Activated T-helper 17 cell treated with anti-CD3 and anti-CD28 coated beads, Interleukin-2, amount 50 U/mL, for 72 hours (primary cell): Measurements from ENCODE around the gene NXF1. TPM values are rescaled to one million over a fixed set of nuclear protein-coding genes. Genes with fewer than 3 reads are reported as not detected.
"Not testable (repeated sequence)": the region's sequence is repeated elsewhere in the genome, so short reads cannot be mapped to it uniquely, and the experiment has no call there.

Source experiments
- ATAC-seq: fragments of 150-1000 bp; cut with Tn5 transposase; replicated peaks from 2 replicates; pipeline ENCODE4 v1.10.0; 2021; ENCODE audit warnings: mild to moderate bottlenecking, moderate library complexity
- H3K27ac Mint-ChIP-seq: one replicate; pipeline ENCODE4 v1.8.0; 2022; ENCODE audit warnings: mixed read lengths
- H3K27me3 Mint-ChIP-seq: one replicate; pipeline ENCODE4 v1.8.0; 2022; ENCODE audit warnings: mixed read lengths
- H3K36me3 Mint-ChIP-seq: one replicate; pipeline ENCODE4 v1.8.0; 2022; ENCODE audit warnings: low read depth, mild to moderate bottlenecking, mixed read lengths
- H3K4me1 Mint-ChIP-seq: one replicate; pipeline ENCODE4 v1.8.0; 2022; ENCODE audit warnings: mixed read lengths
- H3K4me3 Mint-ChIP-seq: one replicate; pipeline ENCODE4 v1.8.0; 2022; ENCODE audit warnings: mild to moderate bottlenecking, mixed read lengths
- H3K9me3 Mint-ChIP-seq: one replicate; pipeline ENCODE4 v1.8.0; 2022; ENCODE audit warnings: mixed read lengths
- total RNA-seq, 2 donors: library from RNA; stranded (reverse); gene quantifications; one replicate each; pipeline ENCODE4 v1.2.3, GENCODE V29; 2022

NXF1 gene
- total RNA-seq, result 100 to 1,000 TPM in 1 of 2 donors, 10 to 100 TPM in 1; 85.8 to 115 TPM

DNA sequence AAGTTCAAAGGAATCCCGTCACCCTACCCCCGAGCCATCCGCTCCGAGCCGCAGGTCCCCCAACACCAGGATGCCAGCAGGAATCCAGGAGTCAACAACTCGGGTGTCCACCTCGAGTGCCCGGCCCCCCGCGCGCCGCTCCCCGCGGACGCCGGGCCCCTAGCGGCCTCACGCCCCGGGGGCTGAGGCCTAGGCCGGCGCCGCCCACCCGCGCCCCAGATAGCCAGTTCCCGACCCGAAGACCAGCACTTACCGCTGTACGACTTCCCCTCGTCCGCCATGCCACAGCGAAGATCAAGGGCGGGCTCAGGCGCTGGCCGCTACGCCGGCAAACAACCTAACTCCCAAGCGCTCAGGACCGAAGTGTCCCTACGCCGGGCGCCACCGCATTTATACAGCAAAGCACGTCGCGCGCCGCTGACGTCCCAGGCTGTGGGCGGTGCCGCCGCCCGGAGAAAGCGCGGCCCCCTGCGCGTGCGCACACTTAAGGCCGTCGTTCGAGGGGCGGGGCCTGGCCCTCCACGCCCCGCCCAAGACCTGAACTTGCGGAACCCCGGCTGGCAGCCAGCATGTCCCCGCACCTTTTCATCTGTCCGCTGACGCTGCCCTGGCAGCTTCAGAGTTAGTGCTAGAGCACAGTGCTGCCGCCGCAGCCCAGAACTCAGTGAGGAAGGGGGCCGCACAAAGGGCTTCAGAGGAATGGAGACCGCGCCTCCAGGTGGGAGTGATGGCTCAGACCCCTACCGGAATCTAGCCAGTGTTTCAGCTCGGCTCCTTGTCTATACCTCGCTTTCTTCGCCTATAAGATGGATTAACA, at the start of gene NXF1:
TSS of gene NXF1 (minus strand) at position 365 of the 817 bp plus-strand sequence. CDS start at position 281, 84 bp downstream.
- Mint-ChIP-seq H3K9me3 (no peaks in the 10 kb centered on the region), H3K4me1 (peaks cover 19% of the 10 kb centered on the region), H3K27me3 (no peaks in the 10 kb centered on the region), H3K27ac (peak within 1 kb of the TSS; percentile 97), H3K36me3 (peaks cover 52% of the 10 kb centered on the region), H3K4me3 (peak within 1 kb of the TSS; percentile 99)
- peak; percentile 80 for ATAC-seq

DNA sequence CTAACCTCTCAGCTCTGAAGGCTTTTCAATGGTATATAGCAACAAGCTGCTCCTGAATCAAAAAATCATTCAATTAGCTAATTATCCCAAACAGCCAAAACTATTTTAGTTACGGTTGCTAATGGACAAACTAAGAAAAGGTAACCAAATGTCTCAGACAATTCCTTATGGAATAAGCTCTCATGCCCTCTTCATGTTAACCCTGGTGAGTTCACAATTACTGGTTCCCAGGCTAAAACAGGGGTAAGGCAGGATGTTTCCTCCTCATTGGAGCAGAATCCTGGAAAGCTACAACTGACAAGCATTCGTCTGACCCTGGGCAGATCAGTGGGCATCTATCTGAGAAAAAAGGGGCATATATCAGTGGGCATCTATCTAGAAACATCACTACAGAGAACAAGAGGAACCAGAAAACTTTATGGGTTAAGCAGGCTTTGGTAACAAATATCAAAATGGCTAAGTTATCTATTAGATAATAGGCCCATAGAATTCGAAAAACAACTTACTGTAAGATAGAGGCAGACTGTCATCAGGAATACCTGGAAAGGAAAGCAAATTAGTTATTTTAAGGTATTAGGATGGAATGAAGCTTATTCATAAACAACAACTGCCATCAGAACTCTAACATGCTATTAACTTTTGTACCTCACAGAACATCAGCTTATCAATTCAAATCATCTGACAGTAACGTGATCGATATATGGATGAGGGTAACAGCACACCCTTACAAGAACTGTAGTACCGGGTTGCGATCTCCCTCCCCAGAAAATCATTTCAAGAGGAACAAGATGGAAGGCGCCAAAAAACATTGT, 49.0 kb upstream of the NXF1 start:
- H3K9me3 Mint-ChIP-seq, result no peaks in the 10 kb centered on the region
- ATAC-seq, result no peak
- peaks cover 28% of the 10 kb centered on the region for H3K4me1 Mint-ChIP-seq

DNA sequence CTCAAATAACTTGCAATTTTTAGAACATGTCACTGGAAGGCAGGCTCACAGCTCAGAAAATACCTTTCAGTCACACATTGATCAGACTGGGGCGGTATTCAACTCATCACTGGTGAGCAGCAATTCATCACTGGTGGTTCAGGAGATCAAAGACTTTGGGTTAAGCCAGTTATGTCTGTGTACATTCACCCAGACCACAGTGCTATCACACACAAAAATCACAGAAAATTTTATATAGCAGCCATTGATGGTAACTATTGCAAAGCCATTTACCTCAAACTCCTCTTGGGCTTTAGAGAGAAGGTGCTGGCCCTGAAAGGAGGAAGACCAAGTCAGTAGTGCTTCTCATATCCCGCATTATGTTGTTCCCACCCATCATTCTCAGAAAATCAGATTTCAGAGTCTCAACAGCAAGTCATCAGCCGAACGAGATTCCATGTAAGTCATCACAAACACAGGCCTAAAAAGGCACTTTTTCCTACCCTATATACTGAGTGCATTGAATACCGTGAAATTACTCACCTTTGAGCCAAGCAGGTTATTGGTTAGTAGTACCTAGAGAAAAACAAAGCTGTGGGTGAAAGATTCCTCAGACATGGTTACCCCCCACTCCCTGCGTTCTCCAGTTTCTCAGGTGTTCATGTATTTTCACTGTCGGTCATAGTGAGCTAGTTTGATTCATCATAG, 48.2 kb upstream of the NXF1 start:
- H3K36me3 Mint-ChIP-seq, result peaks cover 78% of the 10 kb centered on the region
- H3K27ac Mint-ChIP-seq, result peak overlapping the region; percentile 96
- no peaks in the 10 kb centered on the region for H3K9me3 Mint-ChIP-seq
- ATAC-seq, result peak; percentile 66
- peaks cover 28% of the 10 kb centered on the region for H3K4me1 Mint-ChIP-seq
- H3K4me3 Mint-ChIP-seq, result peak overlapping the region; percentile 98
- H3K27me3 Mint-ChIP-seq, result no peaks in the 10 kb centered on the region

More for the DNA sequence above, 49.0 kb upstream of the NXF1 start:
- peak overlapping the region; percentile 96 for H3K27ac Mint-ChIP-seq
- no peaks in the 10 kb centered on the region for H3K27me3 Mint-ChIP-seq
- H3K36me3 Mint-ChIP-seq, result peaks cover 78% of the 10 kb centered on the region
- peak overlapping the region; percentile 98 for H3K4me3 Mint-ChIP-seq

DNA sequence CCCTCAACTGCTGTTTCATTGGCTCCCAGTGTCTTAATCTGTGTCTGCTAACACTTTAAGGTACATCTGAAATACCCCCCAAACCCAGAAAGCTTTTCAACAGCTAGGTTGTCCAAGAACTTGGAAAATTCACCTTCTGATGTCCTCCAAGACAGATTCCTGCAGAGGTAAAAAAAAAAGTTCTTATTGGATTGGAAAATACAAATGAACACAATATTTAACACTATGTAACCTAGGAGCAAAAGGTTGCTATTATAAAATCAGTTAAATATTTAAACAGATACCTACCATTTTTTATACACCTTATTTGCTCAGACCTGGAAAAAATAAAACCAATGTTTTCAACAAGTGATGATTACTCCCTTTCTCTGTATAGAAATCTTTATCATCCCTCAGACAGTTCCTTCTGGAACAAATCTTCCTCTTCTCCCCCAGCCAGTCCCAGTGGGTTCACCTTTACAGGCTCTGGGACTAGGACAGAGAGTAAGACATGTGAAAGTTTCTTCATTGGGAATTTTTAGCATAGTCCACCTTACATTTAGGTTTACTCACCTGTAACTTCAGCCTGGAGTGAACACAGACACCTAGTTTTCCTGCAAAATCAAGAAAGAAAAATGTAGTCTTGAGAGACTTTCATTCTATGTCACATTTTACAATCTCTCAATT, 47.4 kb upstream of the NXF1 start:
- H3K4me3 Mint-ChIP-seq, result peak overlapping the region; percentile 98
- H3K36me3 Mint-ChIP-seq, result peaks cover 77% of the 10 kb centered on the region

DNA sequence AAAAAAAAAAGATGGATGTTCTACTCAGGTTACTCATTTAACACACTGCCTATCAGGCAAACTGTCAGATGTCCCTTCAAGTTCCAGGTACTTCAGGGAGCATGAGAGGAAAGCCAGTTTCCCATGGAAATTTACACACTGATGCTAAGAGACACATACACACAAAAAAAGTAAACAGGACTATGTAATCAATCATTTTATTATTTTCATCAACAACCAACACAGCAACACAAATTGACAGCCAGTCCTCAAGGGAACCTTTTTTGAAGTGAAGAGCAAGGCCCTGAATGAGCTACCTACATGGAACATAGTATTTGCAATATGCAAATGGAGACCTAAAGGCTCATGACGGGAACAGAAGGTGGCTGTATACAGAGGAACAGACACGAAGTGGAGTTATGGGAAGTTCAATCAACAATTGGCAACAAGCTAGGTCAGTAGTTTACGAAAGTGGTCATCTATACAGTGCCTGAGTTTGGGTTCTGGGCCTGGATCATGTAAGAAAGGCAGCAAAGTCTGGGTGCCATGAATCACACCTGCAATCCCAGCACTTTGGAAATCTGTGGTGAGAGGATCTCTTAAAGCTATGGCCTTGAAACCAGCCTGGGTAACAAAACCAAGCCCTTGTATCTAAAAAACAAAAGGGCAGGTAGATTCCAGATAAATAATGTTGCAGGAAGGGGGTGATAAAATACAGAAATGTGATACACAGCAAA, 46.7 kb upstream of the NXF1 start:
- H3K4me3 Mint-ChIP-seq, result peak overlapping the region; percentile 98

More for the DNA sequence above, 47.4 kb upstream of the NXF1 start:
- H3K27ac Mint-ChIP-seq, result peak overlapping the region; percentile 96
- no peak for ATAC-seq
- peaks cover 24% of the 10 kb centered on the region for H3K4me1 Mint-ChIP-seq
- H3K27me3 Mint-ChIP-seq, result no peaks in the 10 kb centered on the region
- H3K9me3 Mint-ChIP-seq, result no peaks in the 10 kb centered on the region

DNA sequence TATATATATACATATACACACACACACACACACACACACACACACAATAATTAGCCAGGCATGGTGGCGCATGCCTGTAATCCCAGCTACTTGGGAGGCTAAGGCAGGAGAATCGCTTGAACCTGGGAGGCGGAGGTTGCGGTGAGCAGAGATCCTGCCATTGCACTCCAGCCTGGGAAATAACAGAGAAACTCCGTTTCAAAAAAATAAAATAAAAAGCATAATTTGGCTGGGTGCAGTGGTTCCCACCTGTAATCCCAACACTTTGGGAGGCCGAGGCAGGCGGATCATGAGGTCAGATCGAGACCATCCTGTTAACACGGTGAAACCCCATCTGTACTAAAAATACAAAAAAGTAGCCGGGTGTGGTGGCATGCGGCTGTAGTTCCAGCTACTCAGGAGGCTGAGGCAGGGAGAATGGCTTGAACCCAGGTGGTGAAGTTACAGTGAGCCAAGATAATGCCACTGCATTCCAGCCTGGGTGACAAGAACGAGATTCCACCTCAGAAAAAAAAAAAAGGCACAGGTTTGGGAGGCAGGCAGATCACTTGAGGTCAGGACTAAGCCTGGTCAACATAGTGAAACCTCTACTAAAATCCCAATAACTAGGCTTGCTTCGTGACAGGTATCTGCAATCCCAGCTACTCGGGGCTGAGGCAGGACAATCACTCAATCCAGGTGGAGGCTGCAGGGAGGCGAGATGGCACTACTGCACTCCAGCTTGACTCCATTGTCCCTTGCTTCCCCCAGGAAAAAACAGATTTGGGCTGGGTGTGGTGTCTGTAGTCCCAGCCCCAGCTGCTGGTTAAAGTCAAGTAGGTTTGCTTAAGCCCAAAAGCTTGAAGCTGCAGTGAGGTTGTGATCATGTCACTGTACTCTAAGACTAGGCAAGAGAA, 45.9 kb upstream of the NXF1 start:
- H3K9me3 Mint-ChIP-seq, result no peaks in the 10 kb centered on the region
- ATAC-seq, result no peak
- H3K4me3 Mint-ChIP-seq, result peak overlapping the region; percentile 98
- peak overlapping the region; percentile 71 for H3K27ac Mint-ChIP-seq
- peaks cover 22% of the 10 kb centered on the region for H3K4me1 Mint-ChIP-seq
- no peaks in the 10 kb centered on the region for H3K27me3 Mint-ChIP-seq
- peaks cover 64% of the 10 kb centered on the region for H3K36me3 Mint-ChIP-seq

More for the DNA sequence above, 46.7 kb upstream of the NXF1 start:
- Mint-ChIP-seq H3K27me3 (no peaks in the 10 kb centered on the region), H3K4me1 (peaks cover 22% of the 10 kb centered on the region), H3K9me3 (no peaks in the 10 kb centered on the region), H3K36me3 (peaks cover 70% of the 10 kb centered on the region), H3K27ac (peak overlapping the region; percentile 71)
- ATAC-seq, result no peak

DNA sequence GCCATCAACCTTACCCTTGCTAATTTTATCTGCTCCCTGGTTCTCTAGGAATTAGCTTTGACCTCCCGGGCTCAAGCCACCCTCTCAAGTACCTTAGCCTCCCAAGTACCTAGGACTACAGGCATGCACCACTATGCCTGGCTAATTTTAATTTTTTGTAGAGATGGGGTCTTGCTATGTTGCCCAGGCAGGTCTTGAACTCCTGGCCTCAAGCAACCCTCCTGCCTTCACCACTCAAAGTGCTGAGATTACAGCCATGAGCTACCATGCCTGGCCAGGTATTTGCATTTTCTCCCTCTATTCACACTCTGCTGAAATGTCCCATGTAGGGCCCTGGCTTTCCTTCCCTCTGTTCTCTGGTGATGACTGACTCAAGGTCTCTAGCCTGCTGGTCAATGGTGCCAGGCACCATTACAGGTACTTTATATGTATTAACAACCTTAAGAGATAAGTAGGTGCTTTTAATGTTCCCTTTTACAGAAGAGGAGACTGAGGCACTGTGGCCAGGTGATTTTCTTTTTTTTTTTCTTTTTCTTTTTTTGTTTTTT, 42.6 kb upstream of the NXF1 start:
- H3K27ac Mint-ChIP-seq, result no peak overlapping the region
- peaks cover 31% of the 10 kb centered on the region for H3K36me3 Mint-ChIP-seq
- no peaks in the 10 kb centered on the region for H3K27me3 Mint-ChIP-seq
- peaks cover 10% of the 10 kb centered on the region for H3K4me1 Mint-ChIP-seq
- no peak for ATAC-seq
- no peak overlapping the region for H3K4me3 Mint-ChIP-seq
- H3K9me3 Mint-ChIP-seq, result no peaks in the 10 kb centered on the region

DNA sequence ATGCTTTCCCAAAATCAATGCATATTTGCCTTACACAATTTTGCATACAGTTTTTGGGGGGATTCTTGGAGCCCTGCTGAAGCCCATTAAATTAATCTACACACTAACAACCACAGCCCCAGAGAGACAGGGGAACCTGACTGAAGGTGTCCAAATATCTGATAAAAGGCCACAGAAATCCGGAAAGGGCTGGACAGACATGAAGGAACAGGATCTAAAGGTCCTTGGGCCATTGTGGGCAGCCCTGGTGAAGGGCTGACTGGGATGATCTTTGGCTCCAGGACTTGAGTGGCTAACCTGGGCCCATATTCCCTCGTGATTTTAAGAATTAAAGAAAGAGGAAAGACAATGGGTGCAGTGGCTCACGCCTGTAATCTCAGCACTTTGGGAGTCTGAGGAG, 40.9 kb upstream of the NXF1 start:
- Mint-ChIP-seq H3K27me3 (no peaks in the 10 kb centered on the region), H3K36me3 (peaks cover 14% of the 10 kb centered on the region), H3K9me3 (no peaks in the 10 kb centered on the region), H3K4me3 (no peak overlapping the region), H3K4me1 (no peaks in the 10 kb centered on the region), H3K27ac (no peak overlapping the region)
- ATAC-seq, result no peak

DNA sequence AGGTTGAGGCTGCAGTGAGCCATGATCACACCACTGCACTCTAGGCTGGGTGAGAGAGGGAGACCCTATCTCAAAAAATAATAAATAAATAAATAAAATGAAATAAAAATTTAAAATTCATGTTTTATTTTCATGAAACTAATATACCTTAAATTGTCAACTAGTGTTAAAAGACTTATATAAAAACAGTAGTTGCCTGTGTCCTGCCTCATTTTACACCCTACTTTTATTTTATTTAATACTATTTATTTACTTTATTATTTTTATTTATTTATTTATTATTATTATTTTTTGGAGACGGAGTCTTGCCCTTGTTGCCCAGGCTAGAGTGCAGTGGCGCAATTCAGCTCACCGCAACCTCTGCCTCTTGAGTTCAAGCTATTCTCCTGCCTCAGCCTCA, 38.9 kb upstream of the NXF1 start:
- Mint-ChIP-seq H3K9me3 (no peaks in the 10 kb centered on the region), H3K4me3 (no peak overlapping the region), H3K27me3 (no peaks in the 10 kb centered on the region), H3K4me1 (peaks cover 11% of the 10 kb centered on the region), H3K27ac (no peak overlapping the region), H3K36me3 (no peaks in the 10 kb centered on the region)
- ATAC-seq, result no peak

DNA sequence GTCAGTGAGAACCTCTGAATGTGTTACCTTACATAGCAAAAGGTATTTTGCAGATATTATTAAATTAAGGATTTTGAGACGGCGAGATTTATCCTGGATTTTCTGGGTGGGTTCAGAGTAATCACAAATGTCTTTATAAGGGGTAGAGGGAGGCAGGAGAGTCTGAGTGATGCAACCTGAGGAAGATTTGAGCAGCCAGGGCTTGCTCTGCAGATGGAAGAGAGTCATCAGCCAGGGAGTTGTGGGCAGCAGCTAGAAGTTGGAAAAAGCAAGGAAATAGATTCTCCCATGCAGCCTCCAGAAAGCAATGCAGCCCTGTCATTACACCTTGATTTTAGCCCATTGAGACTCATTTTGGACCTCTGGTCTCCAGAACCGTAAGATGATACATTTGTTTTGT, 38.2 kb upstream of the NXF1 start:
- Mint-ChIP-seq H3K9me3 (no peaks in the 10 kb centered on the region), H3K27me3 (no peaks in the 10 kb centered on the region), H3K4me1 (peaks cover 11% of the 10 kb centered on the region), H3K27ac (no peak overlapping the region), H3K4me3 (no peak overlapping the region), H3K36me3 (no peaks in the 10 kb centered on the region)
- ATAC-seq, result no peak

DNA sequence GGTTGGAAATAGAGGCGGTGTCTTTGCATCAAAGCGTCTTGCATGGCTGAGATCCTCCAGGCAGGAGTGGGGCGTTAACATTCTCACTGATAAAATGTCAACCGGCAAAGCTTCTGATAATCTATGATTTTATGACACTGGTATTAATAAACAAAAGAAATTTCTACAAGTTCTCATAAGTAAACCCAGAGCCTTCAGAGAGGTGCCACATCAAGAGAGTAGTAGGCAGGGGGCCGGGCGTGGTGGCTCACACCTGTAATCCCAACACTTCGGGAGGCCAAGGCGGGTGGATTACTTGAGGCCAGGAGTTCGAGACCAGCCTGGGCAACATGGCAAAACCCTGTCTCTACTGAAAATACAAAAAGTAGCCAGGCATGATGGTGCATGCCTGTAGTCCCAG, 37.7 kb upstream of the NXF1 start:
- not testable (repeated sequence) for H3K9me3 Mint-ChIP-seq, H3K36me3 Mint-ChIP-seq, ATAC-seq, H3K27ac Mint-ChIP-seq, H3K4me3 Mint-ChIP-seq, H3K27me3 Mint-ChIP-seq
- H3K4me1 Mint-ChIP-seq, result peaks cover 11% of the 10 kb centered on the region

DNA sequence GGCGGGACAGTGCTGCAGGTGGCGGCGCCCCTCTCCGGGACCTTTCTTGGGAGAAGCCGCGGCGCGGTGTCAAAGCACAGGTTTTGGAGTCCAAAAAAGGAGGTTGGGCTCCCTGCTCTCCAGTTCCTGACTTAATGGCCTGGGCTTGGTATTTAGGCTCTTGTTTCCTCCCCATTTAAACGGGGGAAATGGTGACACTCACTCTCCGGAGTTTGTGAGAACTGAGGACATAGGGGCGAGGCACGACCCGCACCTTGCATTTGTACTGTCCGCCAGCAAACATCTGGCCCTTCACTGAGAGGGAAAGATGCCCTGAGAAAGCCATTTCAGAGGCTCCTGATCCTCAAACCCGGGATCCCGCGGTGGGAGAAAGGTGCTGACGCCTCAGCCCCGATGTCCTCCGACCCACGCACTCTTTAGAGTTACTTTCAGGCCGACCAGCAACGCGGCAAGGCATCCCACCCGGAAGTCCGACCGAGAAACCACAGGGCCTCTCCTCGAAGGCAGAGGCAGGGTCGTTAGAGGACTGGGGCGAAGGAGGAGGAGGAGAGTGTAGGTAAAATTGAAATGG, 37.0 kb upstream of the NXF1 start:
- Mint-ChIP-seq H3K4me1 (peaks cover 17% of the 10 kb centered on the region), H3K9me3 (no peaks in the 10 kb centered on the region), H3K36me3 (peaks cover 7% of the 10 kb centered on the region), H3K27me3 (no peaks in the 10 kb centered on the region), H3K27ac (no peak overlapping the region), H3K4me3 (no peak overlapping the region)
- no peak for ATAC-seq
